Spleen (tissue), 11 donors: Measurements from ENCODE around the gene SH2D7. TPM values are rescaled to one million over a fixed set of nuclear protein-coding genes. Genes with fewer than 3 reads are reported as not detected.

Experiments
- DNase-seq: peaks from one replicate; pipeline ENCODE4 v3.0.0-alpha.2; 2020
- H3K27ac ChIP-seq, 8 donors: fragments of 200-600 bp; sonication (generic) in 7 of 8; 1 replicate in 4 of 8; 2 replicates in 4 of 8; pipeline versions ENCODE4 v1.5.0 to v1.8.0; 2016 to 2021; ENCODE audit warnings: inconsistent platforms in 4 of 8, mild to moderate bottlenecking in 4 of 8, moderate library complexity in 1 of 8
- H3K27me3 ChIP-seq, 7 donors: fragments of 200-600 bp; sonication (generic) in 6 of 7; replicated peaks in 1 of 7; 1 replicate in 4 of 7; 2 replicates in 3 of 7; pipeline versions ENCODE4 v1.5.0 to v1.8.0; 2016 to 2021; ENCODE audit warnings: inconsistent platforms in 3 of 7, mild to moderate bottlenecking in 1 of 7
- H3K36me3 ChIP-seq, 6 donors: fragments of 200-600 bp; sonication (generic) in 5 of 6; 1 replicate in 4 of 6; 2 replicates in 2 of 6; pipeline versions ENCODE4 v1.5.0 to v1.8.0; 2016 to 2021; ENCODE audit warnings: inconsistent platforms in 2 of 6
- H3K4me1 ChIP-seq, 6 donors: fragments of 200-600 bp; sonication (generic) in 5 of 6; 1 replicate in 3 of 6; 2 replicates in 3 of 6; pipeline versions ENCODE4 v1.5.0 to v1.8.0; 2016 to 2021; ENCODE audit warnings: inconsistent platforms in 3 of 6
- H3K4me3 ChIP-seq, 8 donors: fragments of 200-600 bp; sonication (generic) in 7 of 8; 1 replicate in 4 of 8; 2 replicates in 4 of 8; pipeline versions ENCODE4 v1.5.0 to v1.8.0; 2016 to 2021; ENCODE audit warnings: inconsistent platforms in 4 of 8, mild to moderate bottlenecking in 4 of 8, moderate library complexity in 2 of 8
- H3K9me3 ChIP-seq, 8 donors: fragments of 200-600 bp; sonication (generic) in 7 of 8; 1 replicate in 4 of 8; 2 replicates in 4 of 8; pipeline versions ENCODE4 v1.5.0 to v1.8.0; 2016 to 2021; ENCODE audit warnings: inconsistent platforms in 4 of 8
- POLR2A ChIP-seq, 3 donors: fragments of 450-650 bp; IDR thresholded peaks; one replicate each; pipeline ENCODE4 v1.5.1; 2017; ENCODE audit warnings: antibody characterized with exemption in 3 of 3, mild to moderate bottlenecking in 1 of 3
- POLR2AphosphoS5 ChIP-seq, 3 donors: sonication (generic); formaldehyde crosslinking; IDR thresholded peaks; one replicate each; pipeline ENCODE4 v1.5.1; 2017; ENCODE audit warnings: antibody characterized with exemption in 3 of 3
- WGBS, 5 donors: extraction: QIAGEN DNeasy Blood & Tissue Kit in 3 of 5; methylation state at CpG; one replicate each; pipeline versions ENCODE4 v1.1.5 to v1.1.7; 2013 to 2018; 5-methylcytosine and 5-hydroxymethylcytosine counted together
- intact Hi-C: fragments of 100-400 bp; cut with DNase I; formaldehyde crosslinking; loops from one replicate; pipeline ENCODE4 v1.15.0; 2023; ENCODE audit warnings: low total_unique reads
- polyA plus RNA-seq, 3 donors: library from polyadenylated mRNA; stranded (reverse); fragments of 200-250 nt; gene quantifications; one replicate each; pipeline ENCODE4 v1.2.1, GENCODE V29; 2013
- total RNA-seq, 7 donors: library from RNA; depleted of rRNA in 3 of 7; stranded (reverse); fragments of >200 nt in 3 of 7; fragmentation: NEBNext Ultra II Directional in 4 of 7; extraction: Animal tissue kit (Norgen Biotek cat#: 25700) in 4 of 7; gene quantifications; one replicate each; pipeline versions ENCODE4 v1.1.0 to v1.2.1, GENCODE V29; 2016 to 2021
- TF ChIP-seq, protein P1 (sequence below), 11 experiments: fragments of 200-600 bp in 7 of 11; fragments of 450-650 bp in 4 of 11; sonication (generic) in 4 of 11; IDR thresholded peaks in 8 of 11; conservative IDR thresholded peaks in 3 of 11; 1 replicate in 7 of 11; 2 replicates in 4 of 11; pipeline versions ENCODE4 v1.4.0 to v1.8.0; 2016 to 2021; ENCODE audit warnings: antibody characterized with exemption in 11 of 11, inconsistent platforms in 4 of 11, mild to moderate bottlenecking in 1 of 11
- donor health status: healthy with polysubstance abuse.
- donor health status: DM: no; HTN: no; CAD: no; lungs with moderate emphysema.
- donor health status: DM: no; HTN: no; CAD: no.
- donor health status: Bipolar disorder and iron deficiency.
- donor health status: healthy.
- donor health status: DM: no; HTN: no; CAD: no.
- donor health status: DM: yes; HTN: yes; CAD: no.

SH2D7 gene
- total and polyA plus RNA-seq, 10 donors = not detected

DNA sequence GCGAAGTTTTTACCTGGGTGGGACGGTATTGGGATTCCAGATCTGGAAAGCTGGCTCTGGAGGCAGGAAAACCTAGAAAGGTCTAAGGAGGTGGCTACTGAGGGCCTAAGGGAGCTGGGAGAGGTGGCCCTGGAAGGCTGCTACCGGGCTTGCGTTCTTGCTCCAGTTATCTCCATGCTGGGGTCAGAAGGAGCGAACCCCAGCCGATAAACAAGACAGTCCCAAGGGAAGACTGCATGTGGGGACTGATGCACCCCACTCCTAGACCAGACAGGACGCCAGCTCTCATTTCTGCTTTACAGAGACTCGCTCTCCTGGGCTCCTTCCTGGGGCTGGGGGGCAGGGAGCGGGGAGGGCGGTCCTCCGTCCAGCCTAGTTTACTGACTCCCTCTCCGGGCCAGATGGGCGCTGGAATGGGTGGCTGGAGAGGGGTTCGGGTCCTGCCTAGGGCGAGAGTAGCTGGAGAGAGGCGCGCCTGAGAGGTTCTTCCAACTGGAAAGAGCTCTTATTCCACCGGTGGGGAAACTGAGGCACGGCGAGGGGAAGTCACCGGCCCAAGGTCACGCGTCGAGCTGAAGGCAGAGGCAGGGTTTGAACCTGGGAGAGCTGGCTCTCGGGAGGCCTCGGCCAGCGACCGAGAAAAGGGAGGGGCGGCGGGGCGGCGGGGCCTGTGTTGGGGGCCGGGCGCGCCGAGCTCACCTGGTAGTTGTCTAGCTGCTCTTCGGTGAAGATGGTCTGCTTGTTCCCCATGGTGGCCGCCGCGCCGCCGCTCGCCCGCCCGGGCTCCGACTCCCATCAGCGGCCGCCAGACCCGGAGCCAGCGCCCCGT lies 38.3 kb downstream of the SH2D7 start:
- TF ChIP-seq POLR2AphosphoS5 (IDR thresholded peaks at IDR 0.05) = no peak
- TF ChIP-seq, protein P1, sequence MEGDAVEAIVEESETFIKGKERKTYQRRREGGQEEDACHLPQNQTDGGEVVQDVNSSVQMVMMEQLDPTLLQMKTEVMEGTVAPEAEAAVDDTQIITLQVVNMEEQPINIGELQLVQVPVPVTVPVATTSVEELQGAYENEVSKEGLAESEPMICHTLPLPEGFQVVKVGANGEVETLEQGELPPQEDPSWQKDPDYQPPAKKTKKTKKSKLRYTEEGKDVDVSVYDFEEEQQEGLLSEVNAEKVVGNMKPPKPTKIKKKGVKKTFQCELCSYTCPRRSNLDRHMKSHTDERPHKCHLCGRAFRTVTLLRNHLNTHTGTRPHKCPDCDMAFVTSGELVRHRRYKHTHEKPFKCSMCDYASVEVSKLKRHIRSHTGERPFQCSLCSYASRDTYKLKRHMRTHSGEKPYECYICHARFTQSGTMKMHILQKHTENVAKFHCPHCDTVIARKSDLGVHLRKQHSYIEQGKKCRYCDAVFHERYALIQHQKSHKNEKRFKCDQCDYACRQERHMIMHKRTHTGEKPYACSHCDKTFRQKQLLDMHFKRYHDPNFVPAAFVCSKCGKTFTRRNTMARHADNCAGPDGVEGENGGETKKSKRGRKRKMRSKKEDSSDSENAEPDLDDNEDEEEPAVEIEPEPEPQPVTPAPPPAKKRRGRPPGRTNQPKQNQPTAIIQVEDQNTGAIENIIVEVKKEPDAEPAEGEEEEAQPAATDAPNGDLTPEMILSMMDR (IDR thresholded peaks at IDR 0.05 in 8 of 11, conservative IDR thresholded peaks at IDR 0.05 in 3 of 11) = no peak
- TF ChIP-seq POLR2A (IDR thresholded peaks at IDR 0.05) = no peak

GRCh38 chr15:78131295-78132061 lies 39.1 kb downstream of the SH2D7 start, which contains the start of gene CIB2:
TSS of gene CIB2 (minus strand) at chr15:78131445. CDS start at chr15:78131215, 230 bp downstream.
- Histone ChIP-seq H3K36me3 (no peaks in the 10 kb centered on the region), H3K9me3 (no peaks in the 10 kb centered on the region), H3K4me1 (peaks cover 6 to 31% (median 16%) of the 10 kb centered on the region in 6 donors), H3K27ac (peak within 1 kb of the TSS; percentile 84 to 94 (median 88)), H3K4me3 (peak within 1 kb of the TSS; percentile 53 to 86 (median 62)), H3K27me3 (peaks cover 0 to 5% (median 0%) of the 10 kb centered on the region in 7 donors)
- 0 to 1% (median 1%) methylated on average over 17 to 79 of the region's 79 CpGs for WGBS, 5 donors
- TF ChIP-seq POLR2A (IDR thresholded peaks at IDR 0.05) (no peak), POLR2AphosphoS5 (IDR thresholded peaks at IDR 0.05) (peak; percentile 62 to 82 (median 76))
- TF ChIP-seq, protein P1 (IDR thresholded peaks at IDR 0.05 in 8 of 11, conservative IDR thresholded peaks at IDR 0.05 in 3 of 11) = peak; percentile 21 to 94 (median 89)
- peak; percentile 95 for DNase-seq
- intact Hi-C loops = no loop called here

More for the DNA sequence above, 38.3 kb downstream of the SH2D7 start:
- H3K4me1 ChIP-seq = peaks cover 6 to 31% (median 16%) of the 10 kb centered on the region in 6 donors
- no peaks in the 10 kb centered on the region for H3K9me3 ChIP-seq
- intact Hi-C loops = no loop called here
- H3K27ac ChIP-seq = peak overlapping the region; percentile 61 to 94 (median 88)
- H3K4me3 ChIP-seq = peak overlapping the region; percentile 53 to 86 (median 62)
- peaks cover 0 to 5% (median 0%) of the 10 kb centered on the region in 7 donors for H3K27me3 ChIP-seq
- H3K36me3 ChIP-seq = no peaks in the 10 kb centered on the region
- WGBS, 5 donors = 34 to 66% (median 44%) methylated on average over 25 to 51 of the region's 51 CpGs
- DNase-seq = no peak

DNA sequence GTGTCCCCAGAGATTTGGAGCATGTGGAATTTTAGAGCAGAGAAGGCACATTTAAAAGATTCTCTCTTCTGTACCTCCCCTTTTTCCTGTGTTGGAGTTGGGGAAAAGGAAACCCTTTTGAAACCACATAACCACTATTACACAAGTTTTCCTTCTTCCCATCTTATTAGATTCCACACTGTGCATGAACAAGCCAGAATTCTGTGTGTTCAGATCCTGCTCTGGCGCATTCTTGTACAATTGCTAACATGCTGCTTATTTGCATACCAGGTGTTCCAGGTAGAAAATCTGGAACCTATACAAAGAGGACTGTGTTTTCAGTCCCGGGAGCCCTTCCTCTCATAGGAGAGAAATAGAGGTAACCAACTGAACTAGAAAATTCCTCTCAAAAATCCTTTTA lies 41.4 kb downstream of the SH2D7 start:
- no peak overlapping the region for H3K4me3 ChIP-seq
- intact Hi-C loops = no loop called here
- H3K27ac ChIP-seq = no peak overlapping the region
- H3K9me3 ChIP-seq = no peaks in the 10 kb centered on the region
- no peak for DNase-seq
- H3K27me3 ChIP-seq = peaks cover 0 to 5% (median 0%) of the 10 kb centered on the region in 7 donors
- 77 to 93% (median 80%) methylated on average over 2 of the region's 2 CpGs for WGBS, 5 donors
- no peak for TF ChIP-seq POLR2AphosphoS5 (IDR thresholded peaks at IDR 0.05)
- TF ChIP-seq, protein P1 (IDR thresholded peaks at IDR 0.05 in 8 of 11, conservative IDR thresholded peaks at IDR 0.05 in 3 of 11) = no peak
- TF ChIP-seq POLR2A (IDR thresholded peaks at IDR 0.05) = no peak
- peaks cover 6 to 31% (median 16%) of the 10 kb centered on the region in 6 donors for H3K4me1 ChIP-seq
- H3K36me3 ChIP-seq = no peaks in the 10 kb centered on the region
